GM23338 (cell line): Measurements from ENCODE around the gene GALNT7. TPM values are rescaled to one million over a fixed set of nuclear protein-coding genes. Genes with fewer than 3 reads are reported as not detected.
A peak's percentile ranks its signal among the peaks of the same experiment; 100 is the strongest.

Experiments used
- ATAC-seq: fragments of 200-7000 bp; cut with Tn5 transposase; 3 replicates; pipeline ENCODE4 v1.9.1; 2020
- DNase-seq: peaks from one replicate; pipeline ENCODE4 v3.0.0-alpha.2; 2015; ENCODE audit warnings: low spot score
- H2AFZ ChIP-seq: fragments of 200-600 bp; sonication (generic); 2 replicates; pipeline ENCODE4 v1.8.0; 2016; ENCODE audit warnings: antibody characterized with exemption, mild to moderate bottlenecking, moderate library complexity
- H3F3A ChIP-seq: fragments of 200-600 bp; sonication (generic); replicated peaks from 2 replicates; pipeline ENCODE4 v1.8.0; 2017; ENCODE audit warnings: antibody characterized with exemption, mixed run types, low read depth
- H3K27ac ChIP-seq: fragments of 200-600 bp; sonication (generic); 2 replicates; pipeline ENCODE4 v1.6.1; 2016; ENCODE audit warnings: low read depth
- H3K27me3 ChIP-seq: fragments of 200-600 bp; sonication (generic); 2 replicates; pipeline ENCODE4 v1.8.0; 2016; ENCODE audit warnings: mild to moderate bottlenecking, mixed run types, moderate library complexity; ENCODE audit not compliant: insufficient read depth
- H3K36me3 ChIP-seq: fragments of 200-600 bp; sonication (generic); 2 replicates; pipeline ENCODE4 v1.8.0; 2016; ENCODE audit warnings: mild to moderate bottlenecking; ENCODE audit not compliant: insufficient read depth
- H3K4me1 ChIP-seq: fragments of 200-600 bp; sonication (generic); 2 replicates; pipeline ENCODE4 v1.8.0; 2016; ENCODE audit warnings: mild to moderate bottlenecking, moderate library complexity; ENCODE audit not compliant: insufficient read depth
- H3K4me2 ChIP-seq: fragments of 200-600 bp; sonication (generic); 2 replicates; pipeline ENCODE4 v1.7.1; 2017; ENCODE audit warnings: mixed run types
- H3K4me3 ChIP-seq: fragments of 200-600 bp; sonication (generic); 2 replicates; pipeline ENCODE4 v1.6.1; 2016; ENCODE audit warnings: mixed run types
- H3K79me2 ChIP-seq: fragments of 200-600 bp; sonication (generic); replicated peaks from 2 replicates; pipeline ENCODE4 v1.8.0; 2017; ENCODE audit warnings: mild to moderate bottlenecking; ENCODE audit not compliant: insufficient read depth
- H3K9me2 ChIP-seq: fragments of 200-600 bp; sonication (generic); 2 replicates; pipeline ENCODE4 v1.8.0; 2017; ENCODE audit not compliant: insufficient read depth
- H4K20me1 ChIP-seq: fragments of 200-600 bp; sonication (generic); replicated peaks from 2 replicates; pipeline ENCODE4 v1.8.0; 2017; ENCODE audit warnings: mild to moderate bottlenecking; ENCODE audit not compliant: insufficient read depth
- H3K27ac Mint-ChIP-seq: 2 replicates; pipeline ENCODE4 v1.8.0; 2020; ENCODE audit warnings: inconsistent platforms, mild to moderate bottlenecking, moderate library complexity, mixed read lengths
- H3K27me3 Mint-ChIP-seq: 3 replicates; pipeline ENCODE4 v1.8.0; 2022; ENCODE audit warnings: low read depth, mild to moderate bottlenecking, moderate library complexity, mixed read lengths, inconsistent platforms; ENCODE audit not compliant: insufficient read depth, poor library complexity
- H3K36me3 Mint-ChIP-seq: 3 replicates; pipeline ENCODE4 v1.8.0; 2021; ENCODE audit warnings: low read depth, mild to moderate bottlenecking, inconsistent platforms, moderate library complexity, mixed read lengths
- H3K4me1 Mint-ChIP-seq: 3 replicates; pipeline ENCODE4 v1.8.0; 2020; ENCODE audit warnings: mild to moderate bottlenecking, inconsistent platforms, mixed read lengths
- H3K4me3 Mint-ChIP-seq: 3 replicates; pipeline ENCODE4 v1.8.0; 2021; ENCODE audit warnings: moderate library complexity, mild to moderate bottlenecking, inconsistent platforms, mixed read lengths
- H3K9me3 Mint-ChIP-seq: 3 replicates; pipeline ENCODE4 v1.8.0; 2020; ENCODE audit warnings: moderate library complexity, mild to moderate bottlenecking, inconsistent platforms, mixed read lengths
- CREB1 ChIP-seq: fragments of 250-450 bp; sonication (Bioruptor Pico); IDR thresholded peaks from 2 replicates; pipeline ENCODE4 v1.5.0; 2020; ENCODE audit warnings: low read depth, mild to moderate bottlenecking, moderate library complexity
- CTCF ChIP-seq, 2 experiments: fragments of 200-600 bp in 1 of 2; sonication (generic) in 1 of 2; conservative IDR thresholded peaks; 2 replicates each; pipeline versions ENCODE4 v1.5.1 to v1.6.1; 2016 to 2017; ENCODE audit warnings: antibody characterized with exemption in 2 of 2, low read depth in 2 of 2, mild to moderate bottlenecking in 2 of 2, moderate library complexity in 1 of 2
- ETS1 ChIP-seq: IDR thresholded peaks from 2 replicates; pipeline ENCODE4 v1.6.1; 2016; ENCODE audit warnings: antibody characterized with exemption
- EZH2phosphoT487 ChIP-seq: fragments of 200-600 bp; sonication (generic); IDR thresholded peaks from one replicate; pipeline ENCODE4 v1.8.1; 2018; ENCODE audit warnings: antibody characterized with exemption; ENCODE audit not compliant: unreplicated experiment
- JUNB ChIP-seq: IDR thresholded peaks from one replicate; pipeline ENCODE4 v1.6.1; 2016; ENCODE audit warnings: antibody characterized with exemption; ENCODE audit not compliant: unreplicated experiment
- REST ChIP-seq: IDR thresholded peaks from one replicate; pipeline ENCODE4 v1.6.1; 2018; ENCODE audit warnings: antibody characterized with exemption; ENCODE audit not compliant: unreplicated experiment
- STAT1 ChIP-seq: IDR thresholded peaks from one replicate; pipeline ENCODE4 v1.6.1; 2016; ENCODE audit warnings: antibody characterized with exemption; ENCODE audit not compliant: unreplicated experiment
- ZNF331 ChIP-seq: fragments of 250-450 bp; sonication (Bioruptor Pico); IDR thresholded peaks from 2 replicates; pipeline ENCODE4 v1.5.0; 2020; ENCODE audit warnings: low read depth, mild to moderate bottlenecking, moderate library complexity
- ZNF462 ChIP-seq: fragments of 250-450 bp; sonication (Bioruptor Pico); IDR thresholded peaks from 2 replicates; pipeline ENCODE4 v1.5.0; 2020; ENCODE audit warnings: mild to moderate bottlenecking, moderate library complexity
- polyA plus RNA-seq: library from polyadenylated mRNA; unstranded; fragments of >200 nt; fragmentation: Nextera tagmentation; extraction: Ambion mirVana; gene quantifications from 2 replicates; pipeline ENCODE4 v1.2.1, GENCODE V29; 2016
- total RNA-seq: library from RNA; depleted of rRNA; stranded (reverse); fragments of >200 nt; shearing (Covaris generic); gene quantifications from 2 replicates; pipeline ENCODE4 v1.2.3, GENCODE V29; 2014

GALNT7 gene
- total and polyA plus RNA-seq, 2 experiments from 2014 or later, result 31.8 to 72.2 TPM

- peak; percentile 49; the same call in 1 of the 3 replicates for ATAC-seq
- no peak overlapping the region for H3K27ac ChIP-seq
- Mint-ChIP-seq H3K9me3 (no peaks in the 10 kb centered on the region), H3K27ac (no peak overlapping the region; the same call in 1 of the 2 replicates), H3K36me3 (no peaks in the 10 kb centered on the region), H3K4me3 (no peak overlapping the region), H3K27me3 (no peaks in the 10 kb centered on the region), H3K4me1 (peaks cover 70% of the 10 kb centered on the region)
- no peaks in the 10 kb centered on the region for H3K36me3 ChIP-seq
- no peak overlapping the region for H2AFZ ChIP-seq
- no peak overlapping the region for H3K4me3 ChIP-seq
- H3K9me2 ChIP-seq, result no peaks in the 10 kb centered on the region
- no peak overlapping the region for H3K4me2 ChIP-seq
- H3F3A ChIP-seq, result no peaks in the 10 kb centered on the region
- H3K27me3 ChIP-seq, result no peaks in the 10 kb centered on the region
- H4K20me1 ChIP-seq, result peaks cover 13% of the 10 kb centered on the region
- H3K79me2 ChIP-seq, result peaks cover 100% of the 10 kb centered on the region
- DNase-seq, result no peak
- TF ChIP-seq CTCF (conservative IDR thresholded peaks at IDR 0.05; ENCODE audit: low read depth in 2 of 2), result 0 out of 4 replicates have a peak, but pooled peaks have one; percentile 10 to 20
- no peak for TF ChIP-seq STAT1
- H3K4me1 ChIP-seq, result peaks cover 50% of the 10 kb centered on the region
Observed at GRCh38 chr4:173195109-173195508, 26.5 kb downstream of the GALNT7 start.

GRCh38 chr4:173199553-173199952, 30.9 kb downstream of the GALNT7 start:
- peaks cover 8% of the 10 kb centered on the region for H3K4me1 ChIP-seq
- no peaks in the 10 kb centered on the region for H3K27me3 Mint-ChIP-seq
- H3K27me3 ChIP-seq, result no peaks in the 10 kb centered on the region
- H3K36me3 ChIP-seq, result no peaks in the 10 kb centered on the region
- no peak overlapping the region for H3K4me3 Mint-ChIP-seq
- no peak overlapping the region for H3K4me3 ChIP-seq
- H3K4me1 Mint-ChIP-seq, result peaks cover 49% of the 10 kb centered on the region
- no peak overlapping the region for H3K27ac Mint-ChIP-seq
- peaks cover 17% of the 10 kb centered on the region for H3K36me3 Mint-ChIP-seq
- H3K79me2 ChIP-seq, result peaks cover 100% of the 10 kb centered on the region
- H3K27ac ChIP-seq, result no peak overlapping the region
- ATAC-seq, result no peak
- no peaks in the 10 kb centered on the region for H3K9me2 ChIP-seq
- H3K9me3 Mint-ChIP-seq, result peaks cover 3% of the 10 kb centered on the region; the same call in 1 of the 3 replicates
- H3K4me2 ChIP-seq, result no peak overlapping the region
- no peak overlapping the region for H2AFZ ChIP-seq
- DNase-seq, result no peak
- peaks cover 24% of the 10 kb centered on the region for H4K20me1 ChIP-seq
- H3F3A ChIP-seq, result no peaks in the 10 kb centered on the region
- TF ChIP-seq CREB1 (CRISPR knock-in tag), result no peak
- no peak for TF ChIP-seq ZNF462 (CRISPR knock-in tag)
- TF ChIP-seq STAT1, result no peak
- TF ChIP-seq REST, result no peak
- TF ChIP-seq JUNB, result no peak
- TF ChIP-seq ZNF331, result no peak
- no peak for TF ChIP-seq EZH2phosphoT487
- no peak for TF ChIP-seq ETS1
